ENCODE results near the gene ACVR2A. TPM values are rescaled to one million over a fixed set of nuclear protein-coding genes. Genes with fewer than 3 reads are reported as not detected.
A peak's percentile ranks its signal among the peaks of the same experiment; 100 is the strongest.

The ACVR2A gene
- polyA plus RNA-seq, 3 donors, result 2.6 to 10.5 (median 3.7) TPM

DNA sequence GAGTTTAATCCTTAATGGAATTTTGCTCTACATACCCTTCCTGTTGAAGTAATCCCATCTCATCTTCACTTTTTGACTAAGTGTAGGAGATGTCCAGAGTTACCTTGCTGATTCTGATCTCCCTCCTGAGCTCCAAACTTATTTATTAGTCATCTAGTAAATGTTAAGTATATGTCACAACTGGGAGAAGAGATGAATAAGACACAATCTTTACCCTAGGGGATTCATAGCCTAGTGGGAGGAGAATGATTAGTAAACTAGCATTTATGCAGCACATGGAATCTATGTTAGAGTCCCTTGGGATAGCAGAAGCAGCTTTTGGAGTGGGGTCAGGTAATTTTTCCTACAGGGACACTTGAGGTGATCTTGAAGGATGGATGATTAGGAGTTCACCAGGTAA, 20.7 kb downstream of the ACVR2A start:
- Mint-ChIP-seq H3K4me1 (peaks cover 7% of the 10 kb centered on the region), H3K4me3 (no peak overlapping the region), H3K27ac (no peak overlapping the region), H3K9me3 (no peaks in the 10 kb centered on the region), H3K36me3 (peaks cover 0 to 2% of the 10 kb centered on the region in 2 donors), H3K27me3 (ENCODE audit: low read depth in 3 of 3) (peaks cover 0 to 7% (median 0%) of the 10 kb centered on the region in 3 donors)
- Histone ChIP-seq H3K4me2 (replicated peaks; ENCODE audit: extremely low read depth, low read length, poor library complexity, severe bottlenecking) (no peak overlapping the region), H3K79me2 (ENCODE audit: insufficient read depth, low read length) (peaks cover 2% of the 10 kb centered on the region), H3K9me3 (replicated peaks in 1 of 2; ENCODE audit: control insufficient read depth in 1 of 2, insufficient read depth in 1 of 2, low read length in 2 of 2) (no peaks in the 10 kb centered on the region), H2AFZ (ENCODE audit: insufficient read depth, low read depth, low read length, poor library complexity, severe bottlenecking) (no peak overlapping the region), H4K20me1 (ENCODE audit: insufficient read depth, low read length) (peaks cover 100% of the 10 kb centered on the region), H3K27me3 (ENCODE audit: control insufficient read depth in 2 of 2, insufficient read depth in 2 of 2, low read length in 2 of 2) (peaks cover 4 to 6% of the 10 kb centered on the region in 2 donors), H3K9ac (ENCODE audit: insufficient read depth, low read length, poor library complexity, severe bottlenecking) (no peak overlapping the region), H3K36me3 (replicated peaks in 1 of 2; ENCODE audit: control insufficient read depth in 1 of 2, insufficient read depth in 2 of 2, low read length in 2 of 2) (no peaks in the 10 kb centered on the region), H3K27ac (ENCODE audit: low read depth in 1 of 2, low read length in 2 of 2) (no peak overlapping the region), H3K4me3 (replicated peaks in 1 of 3; ENCODE audit: low read depth in 2 of 3, low read length in 3 of 3) (no peak overlapping the region), H3K4me1 (ENCODE audit: control insufficient read depth in 1 of 2, insufficient read depth in 2 of 2, low read length in 2 of 2) (peaks cover 12 to 16% of the 10 kb centered on the region in 2 donors)
- intact Hi-C loops (cut with micrococcal nuclease), result no loop called here
- DNase-seq, result no peak
- TF ChIP-seq, protein P1, sequence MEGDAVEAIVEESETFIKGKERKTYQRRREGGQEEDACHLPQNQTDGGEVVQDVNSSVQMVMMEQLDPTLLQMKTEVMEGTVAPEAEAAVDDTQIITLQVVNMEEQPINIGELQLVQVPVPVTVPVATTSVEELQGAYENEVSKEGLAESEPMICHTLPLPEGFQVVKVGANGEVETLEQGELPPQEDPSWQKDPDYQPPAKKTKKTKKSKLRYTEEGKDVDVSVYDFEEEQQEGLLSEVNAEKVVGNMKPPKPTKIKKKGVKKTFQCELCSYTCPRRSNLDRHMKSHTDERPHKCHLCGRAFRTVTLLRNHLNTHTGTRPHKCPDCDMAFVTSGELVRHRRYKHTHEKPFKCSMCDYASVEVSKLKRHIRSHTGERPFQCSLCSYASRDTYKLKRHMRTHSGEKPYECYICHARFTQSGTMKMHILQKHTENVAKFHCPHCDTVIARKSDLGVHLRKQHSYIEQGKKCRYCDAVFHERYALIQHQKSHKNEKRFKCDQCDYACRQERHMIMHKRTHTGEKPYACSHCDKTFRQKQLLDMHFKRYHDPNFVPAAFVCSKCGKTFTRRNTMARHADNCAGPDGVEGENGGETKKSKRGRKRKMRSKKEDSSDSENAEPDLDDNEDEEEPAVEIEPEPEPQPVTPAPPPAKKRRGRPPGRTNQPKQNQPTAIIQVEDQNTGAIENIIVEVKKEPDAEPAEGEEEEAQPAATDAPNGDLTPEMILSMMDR (IDR thresholded peaks at IDR 0.05), result no peak

DNA sequence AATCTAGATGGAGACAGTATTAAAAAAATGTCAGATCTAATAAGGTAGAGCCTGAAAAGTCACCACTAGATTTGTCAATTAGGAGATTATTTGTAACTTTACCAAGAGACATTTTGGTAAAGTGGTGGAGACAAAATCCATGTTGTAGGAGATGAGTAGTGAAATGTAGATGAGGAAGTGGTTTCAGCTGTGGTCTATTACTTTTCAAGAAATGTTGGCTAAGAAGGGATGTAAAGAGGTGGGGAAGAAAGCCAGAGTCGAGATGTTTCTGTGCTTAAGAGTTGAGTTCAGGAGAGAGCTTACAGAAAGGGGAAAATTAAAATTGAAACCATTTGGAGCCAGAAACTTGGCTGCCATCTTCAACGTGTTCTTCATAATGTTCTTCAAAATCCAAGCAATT, 22.2 kb downstream of the ACVR2A start:
- Histone ChIP-seq H3K79me2 (ENCODE audit: insufficient read depth, low read length) (peaks cover 2% of the 10 kb centered on the region), H3K36me3 (replicated peaks in 1 of 2; ENCODE audit: control insufficient read depth in 1 of 2, insufficient read depth in 2 of 2, low read length in 2 of 2) (no peaks in the 10 kb centered on the region), H3K27me3 (ENCODE audit: control insufficient read depth in 2 of 2, insufficient read depth in 2 of 2, low read length in 2 of 2) (peaks cover 4 to 6% of the 10 kb centered on the region in 2 donors), H2AFZ (ENCODE audit: insufficient read depth, low read depth, low read length, poor library complexity, severe bottlenecking) (no peak overlapping the region), H3K4me2 (replicated peaks; ENCODE audit: extremely low read depth, low read length, poor library complexity, severe bottlenecking) (peak overlapping the region; percentile 10), H3K4me1 (ENCODE audit: control insufficient read depth in 1 of 2, insufficient read depth in 2 of 2, low read length in 2 of 2) (peaks cover 12 to 16% of the 10 kb centered on the region in 2 donors), H3K4me3 (replicated peaks in 1 of 3; ENCODE audit: low read depth in 2 of 3, low read length in 3 of 3) (no peak overlapping the region), H3K9ac (ENCODE audit: insufficient read depth, low read length, poor library complexity, severe bottlenecking) (no peak overlapping the region), H3K9me3 (replicated peaks in 1 of 2; ENCODE audit: control insufficient read depth in 1 of 2, insufficient read depth in 1 of 2, low read length in 2 of 2) (no peaks in the 10 kb centered on the region), H4K20me1 (ENCODE audit: insufficient read depth, low read length) (peaks cover 100% of the 10 kb centered on the region), H3K27ac (ENCODE audit: low read depth in 1 of 2, low read length in 2 of 2) (no peak overlapping the region)
- H3K9me3 Mint-ChIP-seq, result no peaks in the 10 kb centered on the region
- H3K36me3 Mint-ChIP-seq, result peaks cover 0 to 2% of the 10 kb centered on the region in 2 donors
- no peak overlapping the region for H3K4me3 Mint-ChIP-seq
- intact Hi-C loops (cut with micrococcal nuclease), result no loop called here
- TF ChIP-seq, protein P1 (IDR thresholded peaks at IDR 0.05), result no peak
- peaks cover 7% of the 10 kb centered on the region for H3K4me1 Mint-ChIP-seq
- H3K27me3 Mint-ChIP-seq (ENCODE audit: low read depth in 3 of 3), result peaks cover 0 to 7% (median 0%) of the 10 kb centered on the region in 3 donors
- peak; percentile 8 to 21 (median 17) for DNase-seq
- H3K27ac Mint-ChIP-seq, result no peak overlapping the region
- WGBS (ENCODE audit: insufficient coverage), result 0% methylated on average over 2 of the region's 2 CpGs
